Activated CD8-positive, alpha-beta T cell treated with anti-CD3 and anti-CD28 coated beads, Interleukin-2, amount 10 ng/mL, durations not matched to agents 7 days and 5 days (primary cell): Measurements from ENCODE around the gene UBE2F. TPM values are rescaled to one million over a fixed set of nuclear protein-coding genes. Genes with fewer than 3 reads are reported as not detected.

ENCODE experiments used
- ATAC-seq: fragments of 150-1000 bp; cut with Tn5 transposase; one replicate; pipeline ENCODE4 v1.10.0; 2021; ENCODE audit warnings: moderate library complexity
- CTCF ChIA-PET: fragments of 350-600 bp; sonication (Branson Sonifier 250); formaldehyde crosslinking; loops from one replicate; lab custom pipeline; 2021; ENCODE audit warnings: antibody characterized with exemption; lab: Charles Lee
- POLR2A ChIA-PET: fragments of 350-600 bp; sonication (Branson Sonifier 250); formaldehyde crosslinking; loops from one replicate; lab custom pipeline; 2021; ENCODE audit warnings: antibody characterized with exemption; lab: Charles Lee
- DNase-seq: peaks from one replicate; pipeline ENCODE4 v3.0.0-alpha.2; 2020
- H3K27ac Mint-ChIP-seq: one replicate; pipeline ENCODE4 v1.8.0; 2021; ENCODE audit warnings: mild to moderate bottlenecking, mixed read lengths
- H3K27me3 Mint-ChIP-seq: one replicate; pipeline ENCODE4 v1.8.0; 2021; ENCODE audit warnings: low read depth, mixed read lengths
- H3K36me3 Mint-ChIP-seq: one replicate; pipeline ENCODE4 v1.8.0; 2021; ENCODE audit warnings: low read depth, mixed read lengths
- H3K4me1 Mint-ChIP-seq: one replicate; pipeline ENCODE4 v1.8.0; 2021; ENCODE audit warnings: low read depth, mixed read lengths
- H3K4me3 Mint-ChIP-seq: one replicate; pipeline ENCODE4 v1.8.0; 2021; ENCODE audit warnings: mild to moderate bottlenecking, mixed read lengths
- H3K9me3 Mint-ChIP-seq: one replicate; pipeline ENCODE4 v1.8.0; 2022; ENCODE audit warnings: mixed read lengths; ENCODE audit not compliant: insufficient read depth
- total RNA-seq, 2 experiments: library from RNA; stranded (reverse); gene quantifications; one replicate each; pipeline ENCODE4 v1.2.3, GENCODE V29; 2021

UBE2F gene
- total RNA-seq, 2 experiments from 2014 or later = 70.2 to 71.9 TPM

GRCh38 chr2:238038203-238038602 is 71.4 kb downstream of the UBE2F start:
- ChIA-PET POLR2A (no interaction called here), CTCF (no interaction called here)
- peaks cover 48% of the 10 kb centered on the region for H3K36me3 Mint-ChIP-seq
- ATAC-seq = no peak
- no peak overlapping the region for H3K27ac Mint-ChIP-seq
- no peak overlapping the region for H3K4me3 Mint-ChIP-seq
- no peaks in the 10 kb centered on the region for H3K9me3 Mint-ChIP-seq
- H3K4me1 Mint-ChIP-seq = peaks cover 6% of the 10 kb centered on the region
- no peaks in the 10 kb centered on the region for H3K27me3 Mint-ChIP-seq
- no peak for DNase-seq

- ATAC-seq (no peak), DNase-seq (no peak)
- H3K4me3 Mint-ChIP-seq = no peak overlapping the region
- peaks cover 44% of the 10 kb centered on the region for H3K36me3 Mint-ChIP-seq
- H3K27ac Mint-ChIP-seq = peak overlapping the region; percentile 34
- CTCF ChIA-PET = no interaction called here
- POLR2A ChIA-PET = no interaction called here
- H3K27me3 Mint-ChIP-seq = no peaks in the 10 kb centered on the region
- no peaks in the 10 kb centered on the region for H3K4me1 Mint-ChIP-seq
- H3K9me3 Mint-ChIP-seq = no peaks in the 10 kb centered on the region
Measured at GRCh38 chr2:238039151-238039550, 72.3 kb downstream of the UBE2F start.

GRCh38 chr2:238039985-238040384 is 73.2 kb downstream of the UBE2F start:
- Mint-ChIP-seq H3K36me3 (peaks cover 43% of the 10 kb centered on the region), H3K4me3 (no peak overlapping the region), H3K27ac (no peak overlapping the region), H3K27me3 (no peaks in the 10 kb centered on the region), H3K9me3 (no peaks in the 10 kb centered on the region), H3K4me1 (no peaks in the 10 kb centered on the region)
- ChIA-PET POLR2A (no interaction called here), CTCF (interaction anchor here (1.0 kb wide), 1 partner anchor 13 kb away, joined by 3 read pairs; no protein-coding TSS in a partner anchor)
- no peak for ATAC-seq
- DNase-seq = no peak

GRCh38 chr2:238040918-238041317 is 74.1 kb downstream of the UBE2F start:
- Mint-ChIP-seq H3K27ac (no peak overlapping the region), H3K27me3 (no peaks in the 10 kb centered on the region), H3K4me3 (no peak overlapping the region), H3K9me3 (no peaks in the 10 kb centered on the region), H3K4me1 (no peaks in the 10 kb centered on the region), H3K36me3 (peaks cover 37% of the 10 kb centered on the region)
- no peak for DNase-seq
- ATAC-seq = no peak
- ChIA-PET CTCF (interaction anchor here (1.0 kb wide), 1 partner anchor 14 kb away, joined by 3 read pairs; no protein-coding TSS in a partner anchor), POLR2A (interaction anchor here (0.5 kb wide), 1 partner anchor 38 kb away, joined by 3 read pairs; no protein-coding TSS in a partner anchor)

- ATAC-seq = no peak
- POLR2A ChIA-PET = interaction anchor here (1.1 kb wide), 1 partner anchor 11 kb away, joined by 3 read pairs; no protein-coding TSS in a partner anchor
- peaks cover 42% of the 10 kb centered on the region for H3K36me3 Mint-ChIP-seq
Measured at GRCh38 chr2:238042090-238042489, 75.3 kb downstream of the UBE2F start.

GRCh38 chr2:238042849-238043584 is 76.2 kb downstream of the UBE2F start:
- CTCF ChIA-PET = no interaction called here
- Mint-ChIP-seq H3K4me1 (peaks cover 2% of the 10 kb centered on the region), H3K27ac (no peak overlapping the region), H3K36me3 (peaks cover 44% of the 10 kb centered on the region), H3K27me3 (no peaks in the 10 kb centered on the region), H3K4me3 (no peak overlapping the region), H3K9me3 (peaks cover 6% of the 10 kb centered on the region)
- ATAC-seq (no peak), DNase-seq (no peak)
- POLR2A ChIA-PET = no interaction called here

More at GRCh38 chr2:238042090-238042489, 75.3 kb downstream of the UBE2F start:
- Mint-ChIP-seq H3K4me1 (peaks cover 2% of the 10 kb centered on the region), H3K4me3 (no peak overlapping the region), H3K27ac (peak overlapping the region; percentile 15), H3K9me3 (no peaks in the 10 kb centered on the region), H3K27me3 (no peaks in the 10 kb centered on the region)
- CTCF ChIA-PET = no interaction called here
- DNase-seq = no peak

GRCh38 chr2:238043851-238044250 is 77.0 kb downstream of the UBE2F start:
- no peak overlapping the region for H3K4me3 Mint-ChIP-seq
- CTCF ChIA-PET = no interaction called here
- H3K27ac Mint-ChIP-seq = no peak overlapping the region
- POLR2A ChIA-PET = interaction anchor here (1.2 kb wide), 1 partner anchor 10 kb away, joined by 3 read pairs; no protein-coding TSS in a partner anchor
- ATAC-seq (no peak), DNase-seq (no peak)
- no peaks in the 10 kb centered on the region for H3K27me3 Mint-ChIP-seq
- peaks cover 2% of the 10 kb centered on the region for H3K4me1 Mint-ChIP-seq
- peaks cover 42% of the 10 kb centered on the region for H3K36me3 Mint-ChIP-seq
- peaks cover 7% of the 10 kb centered on the region for H3K9me3 Mint-ChIP-seq

- DNase-seq (no peak), ATAC-seq (no peak)
- H3K36me3 Mint-ChIP-seq = peaks cover 38% of the 10 kb centered on the region
- peaks cover 2% of the 10 kb centered on the region for H3K4me1 Mint-ChIP-seq
- no peak overlapping the region for H3K27ac Mint-ChIP-seq
- peaks cover 7% of the 10 kb centered on the region for H3K9me3 Mint-ChIP-seq
- CTCF ChIA-PET = interaction anchor here (1.3 kb wide), 1 partner anchor 19 kb away, joined by 3 read pairs; no protein-coding TSS in a partner anchor
- no peak overlapping the region for H3K4me3 Mint-ChIP-seq
- no peaks in the 10 kb centered on the region for H3K27me3 Mint-ChIP-seq
- POLR2A ChIA-PET = no interaction called here
Measured at GRCh38 chr2:238045575-238045974, 78.8 kb downstream of the UBE2F start.

GRCh38 chr2:238046725-238047270 is 80.0 kb downstream of the UBE2F start:
- Mint-ChIP-seq H3K4me1 (peaks cover 2% of the 10 kb centered on the region), H3K36me3 (peaks cover 29% of the 10 kb centered on the region), H3K27ac (no peak overlapping the region), H3K9me3 (peaks cover 7% of the 10 kb centered on the region), H3K4me3 (no peak overlapping the region), H3K27me3 (no peaks in the 10 kb centered on the region)
- CTCF ChIA-PET = interaction anchor here (1.3 kb wide), 1 partner anchor 18 kb away, joined by 3 read pairs; no protein-coding TSS in a partner anchor
- POLR2A ChIA-PET = interaction anchor here (0.7 kb wide), 1 partner anchor 108 kb away, joined by 4 read pairs; no protein-coding TSS in a partner anchor
- DNase-seq = no peak
- no peak for ATAC-seq

- H3K27ac Mint-ChIP-seq = no peak overlapping the region
- H3K4me1 Mint-ChIP-seq = peaks cover 3% of the 10 kb centered on the region
- no peaks in the 10 kb centered on the region for H3K9me3 Mint-ChIP-seq
- ATAC-seq = no peak
- ChIA-PET CTCF (interaction anchor here (1.0 kb wide), 2 partner anchors 20 to 210 kb away, joined by 3 to 4 read pairs; no protein-coding TSS in a partner anchor), POLR2A (interaction anchor here (0.5 to 1.2 kb wide), 4 partner anchors 9 to 36 kb away, joined by 3 to 6 read pairs (median 4); no protein-coding TSS in a partner anchor)
- H3K36me3 Mint-ChIP-seq = peaks cover 2% of the 10 kb centered on the region
- H3K27me3 Mint-ChIP-seq = peaks cover 19% of the 10 kb centered on the region
- no peak for DNase-seq
- no peak overlapping the region for H3K4me3 Mint-ChIP-seq
Measured at GRCh38 chr2:238053191-238053776, 86.5 kb downstream of the UBE2F start.

GRCh38 chr2:238055841-238056240 is 89.0 kb downstream of the UBE2F start:
- Mint-ChIP-seq H3K4me3 (no peak overlapping the region), H3K27ac (no peak overlapping the region)
- POLR2A ChIA-PET = interaction anchor here (0.7 kb wide), 1 partner anchor 23 kb away, joined by 3 read pairs; no protein-coding TSS in a partner anchor

More at GRCh38 chr2:238055841-238056240, 89.0 kb downstream of the UBE2F start:
- Mint-ChIP-seq H3K27me3 (peaks cover 19% of the 10 kb centered on the region), H3K9me3 (no peaks in the 10 kb centered on the region), H3K4me1 (peaks cover 17% of the 10 kb centered on the region), H3K36me3 (peaks cover 8% of the 10 kb centered on the region)
- CTCF ChIA-PET = interaction anchor here (0.6 to 1.2 kb wide), 3 partner anchors 12 to 239 kb away, joined by 3 read pairs; no protein-coding TSS in a partner anchor
- ATAC-seq (no peak), DNase-seq (no peak)
